HCT116 (cell line): ENCODE measurements around the gene RHEBL1. TPM values are rescaled to one million over a fixed set of nuclear protein-coding genes. Genes with fewer than 3 reads are reported as not detected.
A peak's percentile ranks its signal among the peaks of the same experiment; 100 is the strongest.

Source experiments
- ATAC-seq: fragments of 200-7000 bp; cut with Tn5 transposase; 2 replicates; pipeline ENCODE4 v1.9.1; 2020; ENCODE audit warnings: mild to moderate bottlenecking, moderate library complexity
- BruUV-seq: library from RNA; stranded (reverse); fragments of 400-500 nt; replicated peaks from 2 replicates; lab custom pipeline; 2021; lab: Mats Ljungman, UMichigan
- CTCF ChIA-PET: fragments of 300-600 bp; sonication (Branson Sonifier 250); formaldehyde crosslinking; loops from one replicate; lab custom pipeline; 2021; ENCODE audit warnings: antibody characterized with exemption; lab: Charles Lee
- POLR2A ChIA-PET: fragments of 300-600, 350-600 bp; sonication (Branson Sonifier 250); formaldehyde crosslinking; loops from one replicate; lab custom pipeline; 2021; ENCODE audit warnings: antibody characterized with exemption; lab: Charles Lee
- RAD21 ChIA-PET, 2 experiments: fragments of 300-600 bp; sonication (Branson Sonifier 250); formaldehyde crosslinking; loops; one replicate each; lab custom pipeline; 2023; ENCODE audit warnings: low total read pairs in 2 of 2; ENCODE audit not compliant: uncharacterized antibody in 2 of 2, unreplicated experiment in 2 of 2, low non-redundant PET in 1 of 2; lab: Charles Lee
- DNase-seq: peaks from one replicate; pipeline ENCODE4 v3.0.0-alpha.2; 2010; ENCODE audit warnings: low read depth, low spot score
- H2AFZ ChIP-seq: fragments of 200-600 bp; shearing (Covaris generic), sonication (generic); 2 replicates; pipeline ENCODE4 v1.6.1; 2017; ENCODE audit warnings: low read depth, mixed run types, mixed read lengths, antibody characterized with exemption, low read length; ENCODE audit not compliant: poor library complexity, severe bottlenecking
- H3K27ac ChIP-seq: 2 replicates; pipeline ENCODE4 v1.5.1; 2012; ENCODE audit warnings: low read depth, low read length
- H3K27me3 ChIP-seq: fragments of 200-600 bp; sonication (generic); 2 replicates; pipeline ENCODE4 v1.6.1; 2016; ENCODE audit warnings: mixed run types, low read length, mixed read lengths; ENCODE audit not compliant: insufficient read depth
- H3K36me3 ChIP-seq, 2 experiments: fragments of 200-500 bp in 1 of 2; fragments of 200-600 bp in 1 of 2; sonication (Bioruptor generic) in 1 of 2; sonication (generic) in 1 of 2; 2 replicates each; pipeline versions ENCODE4 v1.5.1 to v1.6.1; 2014 to 2016; ENCODE audit warnings: low read length in 2 of 2, inconsistent platforms in 1 of 2, mixed read lengths in 1 of 2, mixed run types in 1 of 2; ENCODE audit not compliant: insufficient read depth in 2 of 2, control insufficient read depth in 1 of 2
- H3K4me1 ChIP-seq, 2 experiments: fragments of 200-600 bp in 1 of 2; sonication (generic) in 1 of 2; 2 replicates each; pipeline versions ENCODE4 v1.5.1 to v1.6.1; 2012 to 2017; ENCODE audit warnings: low read length in 2 of 2, inconsistent platforms in 1 of 2, mild to moderate bottlenecking in 1 of 2, mixed read lengths in 1 of 2, mixed run types in 1 of 2, moderate library complexity in 1 of 2; ENCODE audit not compliant: insufficient read depth in 2 of 2, control insufficient read depth in 1 of 2
- H3K4me2 ChIP-seq: fragments of 200-600 bp; sonication (generic); 2 replicates; pipeline ENCODE4 v1.6.1; 2017; ENCODE audit warnings: mixed run types, low read length, mixed read lengths
- H3K4me3 ChIP-seq, 2 experiments: fragments of 200-600 bp in 1 of 2; sonication (generic) in 1 of 2; replicated peaks in 1 of 2; 2 replicates each; pipeline ENCODE4 v1.5.1; 2011 to 2016; ENCODE audit warnings: low read length in 2 of 2, control low read depth in 1 of 2, low read depth in 1 of 2, mild to moderate bottlenecking in 1 of 2, mixed read lengths in 1 of 2, mixed run types in 1 of 2
- H3K79me2 ChIP-seq: fragments of 200-600 bp; sonication (generic); 2 replicates; pipeline ENCODE4 v1.6.1; 2017; ENCODE audit warnings: mild to moderate bottlenecking, mixed run types, low read length, moderate library complexity, mixed read lengths; ENCODE audit not compliant: insufficient read depth
- H3K9ac ChIP-seq: fragments of 200-600 bp; sonication (generic); 2 replicates; pipeline ENCODE4 v1.6.1; 2016; ENCODE audit warnings: low read length, mixed read lengths
- H3K9me2 ChIP-seq: fragments of 200-600 bp; sonication (generic), shearing (Covaris generic); 2 replicates; pipeline ENCODE4 v1.6.1; 2017; ENCODE audit warnings: mixed run types, mild to moderate bottlenecking, moderate library complexity; ENCODE audit not compliant: insufficient read depth
- H3K9me3 ChIP-seq, 2 experiments: fragments of 200-500 bp in 1 of 2; fragments of 200-600 bp in 1 of 2; sonication (Bioruptor generic) in 1 of 2; sonication (generic) in 1 of 2; 2 replicates each; pipeline ENCODE4 v1.6.1; 2014 to 2017; ENCODE audit warnings: low read length in 2 of 2, mixed read lengths in 2 of 2, inconsistent platforms in 1 of 2, low read depth in 1 of 2, mild to moderate bottlenecking in 1 of 2, mixed run types in 1 of 2, moderate library complexity in 1 of 2; ENCODE audit not compliant: control insufficient read depth in 1 of 2, insufficient read depth in 1 of 2
- H4K20me1 ChIP-seq: fragments of 200-600 bp; sonication (generic), shearing (Covaris generic); 2 replicates; pipeline ENCODE4 v1.6.1; 2017; ENCODE audit warnings: mixed run types, mild to moderate bottlenecking, moderate library complexity; ENCODE audit not compliant: insufficient read depth
- CBX3 ChIP-seq: IDR thresholded peaks from 2 replicates; pipeline ENCODE4 v1.6.1; 2012; ENCODE audit warnings: low read depth
- ELF1 ChIP-seq: IDR thresholded peaks from 2 replicates; pipeline ENCODE4 v1.6.1; 2012; ENCODE audit warnings: low read depth, borderline replicate concordance
- EZH2 ChIP-seq: fragments of 200-600 bp; sonication (generic); IDR thresholded peaks from 2 replicates; pipeline ENCODE4 v1.6.1; 2017; ENCODE audit warnings: antibody characterized with exemption, mixed run types
- EZH2phosphoT487 ChIP-seq: fragments of 200-600 bp; IDR thresholded peaks from 2 replicates; pipeline ENCODE4 v1.6.1; 2018; ENCODE audit warnings: antibody characterized with exemption, borderline replicate concordance
- JUND ChIP-seq: IDR thresholded peaks from 2 replicates; pipeline ENCODE4 v1.6.1; 2012
- MAX ChIP-seq: IDR thresholded peaks from 2 replicates; pipeline ENCODE4 v1.6.1; 2012
- POLR2AphosphoS5 ChIP-seq: IDR thresholded peaks from 2 replicates; pipeline ENCODE4 v1.6.1; 2011; ENCODE audit warnings: mild to moderate bottlenecking, low read depth, low read length, moderate library complexity
- RAD21 ChIP-seq: IDR thresholded peaks from 2 replicates; pipeline ENCODE4 v1.6.1; 2012; ENCODE audit warnings: low read depth, mild to moderate bottlenecking
- REST ChIP-seq: IDR thresholded peaks from 2 replicates; pipeline ENCODE4 v1.6.1; 2012; ENCODE audit warnings: low read depth
- SIN3A ChIP-seq: IDR thresholded peaks from 2 replicates; pipeline ENCODE4 v1.6.1; 2012; ENCODE audit warnings: low read depth
- SP1 ChIP-seq: IDR thresholded peaks from 2 replicates; pipeline ENCODE4 v1.6.1; 2012; ENCODE audit warnings: low read depth
- TCF7L2 ChIP-seq: IDR thresholded peaks from 2 replicates; pipeline ENCODE4 v1.7.0; 2011; ENCODE audit warnings: borderline replicate concordance, inconsistent platforms; ENCODE audit not compliant: insufficient read depth, insufficient read length; ENCODE audit errors: extremely low read depth
- YY1 ChIP-seq: IDR thresholded peaks from 2 replicates; pipeline ENCODE4 v1.6.1; 2011; ENCODE audit warnings: low read length, low read depth, moderate library complexity, mild to moderate bottlenecking; ENCODE audit not compliant: insufficient replicate concordance; ENCODE audit errors: extremely low read depth
- ZFX ChIP-seq: fragments of 450-650 bp; IDR thresholded peaks from 2 replicates; pipeline ENCODE4 v1.6.1; 2017
- ZNF274 ChIP-seq: fragments of 200-500 bp; sonication (Bioruptor generic); IDR thresholded peaks from 2 replicates; pipeline ENCODE4 v1.6.1; 2014; ENCODE audit warnings: mild to moderate bottlenecking, low read depth, low read length, inconsistent platforms
- intact Hi-C: fragments of 100-400 bp; cut with micrococcal nuclease; formaldehyde crosslinking; loops from 2 replicates; pipeline ENCODE4 v1.10.0; 2022
- total RNA-seq: library from RNA; stranded (reverse); gene quantifications from one replicate; pipeline ENCODE4 v1.2.1, GENCODE V29; 2021; ENCODE audit not compliant: unreplicated experiment
- TF ChIP-seq, protein P1 (sequence below): IDR thresholded peaks from 2 replicates; pipeline ENCODE4 v1.6.1; 2012

Gene RHEBL1
- total RNA-seq, 1 experiment from 2014 or later: 2.8 TPM

DNA sequence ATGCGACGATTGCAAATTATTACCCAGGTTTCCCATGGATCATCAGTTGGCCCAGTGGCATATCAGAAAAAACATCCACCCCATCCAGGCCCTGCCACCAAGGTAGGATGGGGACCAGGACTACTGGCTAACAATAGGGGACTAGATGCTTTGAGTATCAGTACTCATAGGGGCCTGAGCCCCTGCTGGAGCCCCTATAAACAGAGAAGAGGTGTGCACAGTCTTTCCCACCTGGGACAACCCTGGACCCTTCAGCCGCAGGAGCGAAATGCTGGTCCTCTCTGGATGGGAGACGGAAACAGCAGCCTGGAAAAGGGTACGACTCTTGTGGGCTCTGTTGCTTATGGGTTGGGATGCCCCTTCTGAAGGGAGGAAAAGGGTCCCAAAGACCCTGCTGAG is 19.2 kb upstream of the RHEBL1 start:
- H3K4me2 ChIP-seq: peak overlapping the region; percentile 64

More for the DNA sequence above, 19.2 kb upstream of the RHEBL1 start:
- intact Hi-C loops: loop anchor here (1.0 kb wide), 2 partner anchors 32 to 41 kb away; no protein-coding TSS in a partner anchor
- H3K36me3 ChIP-seq: no peaks in the 10 kb centered on the region
- DNase-seq (no peak), ATAC-seq (no peak)
- H3K9ac ChIP-seq: no peak overlapping the region
- BruUV-seq: no TSS peak
- H3K4me3 ChIP-seq: no peak overlapping the region
- TF ChIP-seq SIN3A (no peak), REST (no peak), SP1 (no peak), EZH2 (no peak), YY1 (no peak), ZNF274 (no peak), RAD21 (no peak), POLR2AphosphoS5 (no peak), JUND (no peak), EZH2phosphoT487 (no peak), TCF7L2 (no peak), MAX (no peak), CBX3 (no peak), ZFX (no peak), ELF1 (no peak)
- TF ChIP-seq, protein P1, sequence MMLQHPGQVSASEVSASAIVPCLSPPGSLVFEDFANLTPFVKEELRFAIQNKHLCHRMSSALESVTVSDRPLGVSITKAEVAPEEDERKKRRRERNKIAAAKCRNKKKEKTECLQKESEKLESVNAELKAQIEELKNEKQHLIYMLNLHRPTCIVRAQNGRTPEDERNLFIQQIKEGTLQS: no peak
- H3K9me3 ChIP-seq: no peaks in the 10 kb centered on the region
- H3K27ac ChIP-seq: no peak overlapping the region
- no peaks in the 10 kb centered on the region for H4K20me1 ChIP-seq
- no peaks in the 10 kb centered on the region for H3K79me2 ChIP-seq
- ChIA-PET RAD21 (interaction anchor here in 1 of 2 experiments (1.6 to 1.8 kb wide), 2 partner anchors 26 to 32 kb away, joined by 4 to 12 read pairs; no protein-coding TSS in a partner anchor), POLR2A (interaction anchor here (1.0 to 1.6 kb wide), 7 partner anchors 9 to 134 kb away, joined by 3 to 19 read pairs (median 4); partner anchors contain the start of genes RHEBL1 and TUBA1B), CTCF (interaction anchor here (0.7 to 4.2 kb wide), 20 partner anchors 8 to 151 kb away, joined by 3 to 59 read pairs (median 11); partner anchors contain the start of genes LMBR1L, RHEBL1, TUBA1A and TUBA1B)
- peak overlapping the region; percentile 69 for H2AFZ ChIP-seq
- H3K27me3 ChIP-seq: no peaks in the 10 kb centered on the region
- H3K4me1 ChIP-seq: peaks cover 11 to 16% of the 10 kb centered on the region in 2 experiments
- no peaks in the 10 kb centered on the region for H3K9me2 ChIP-seq
